Measurements from ENCODE around the gene EBPL. TPM values are rescaled to one million over a fixed set of nuclear protein-coding genes. Genes with fewer than 3 reads are reported as not detected.

EBPL gene
- total RNA-seq, 4 donors from 2014 or later = 76.4 to 125 (median 99.4) TPM

Other genes starting within 250 kb of the EBPL start
- 10 to 100 TPM; 14.9 to 31.1 (median 26.3) TPM for gene CAB39L, start 247.4 kb downstream of the EBPL start, total RNA-seq
- 10 to 100 TPM in 2 of 4 donors, 1 to 10 TPM in 2; 9.3 to 14.4 (median 9.9) TPM for gene SETDB2, start 247.2 kb downstream of the EBPL start, total RNA-seq
- gene PHF11, start 195.5 kb downstream of the EBPL start, total RNA-seq = 10 to 100 TPM; 21.2 to 49.4 (median 32.0) TPM
- 10 to 100 TPM in 1 of 4 donors, 1 to 10 TPM in 3; 4.4 to 12.8 (median 6.5) TPM for gene RCBTB1, start 105.9 kb downstream of the EBPL start, total RNA-seq
- under 1 TPM in 2 of 4 donors, not detected in 2; 0.19 to 0.51 TPM for gene ARL11, start 63.0 kb downstream of the EBPL start, total RNA-seq
- 10 to 100 TPM; 17.7 to 25.0 (median 24.8) TPM for gene KPNA3, start 101.2 kb upstream of the EBPL start, total RNA-seq
- 1 to 10 TPM; 6.4 to 9.3 (median 8.1) TPM for gene SPRYD7, start 244.9 kb upstream of the EBPL start, total RNA-seq

Data from lower leg skin (tissue), 4 donors.